Keratinocyte (primary cell): Measurements from ENCODE around the gene CFLAR. TPM values are rescaled to one million over a fixed set of nuclear protein-coding genes. Genes with fewer than 3 reads are reported as not detected.

ENCODE experiments used
- DNase-seq: peaks from one replicate; pipeline ENCODE4 v3.0.0-alpha.2; 2011; ENCODE audit warnings: low read depth, missing footprints, low spot score
- FAIRE-seq: peaks from 2 replicates; lab custom pipeline; 2011; peaks lifted over from hg19 to GRCh38; lab: Jason Lieb, UNC
- H2AFZ ChIP-seq: 2 replicates; pipeline ENCODE4 v1.6.0; 2012; ENCODE audit warnings: low read length, control low read depth, inconsistent platforms; ENCODE audit not compliant: control insufficient read depth
- H3K27ac ChIP-seq: 2 replicates; pipeline ENCODE4 v1.5.1; 2011; ENCODE audit warnings: low read length; ENCODE audit not compliant: control insufficient read depth, insufficient read depth
- H3K27me3 ChIP-seq: 3 replicates; pipeline ENCODE4 v1.6.0; 2011; ENCODE audit warnings: low read length; ENCODE audit not compliant: control insufficient read depth, insufficient read depth; ENCODE audit errors: extremely low read depth
- H3K36me3 ChIP-seq, 2 experiments: 2 replicates in 1 of 2; 3 replicates in 1 of 2; pipeline ENCODE4 v1.5.1; 2011; ENCODE audit warnings: low read length in 2 of 2, mild to moderate bottlenecking in 1 of 2; ENCODE audit not compliant: control insufficient read depth in 2 of 2, insufficient read depth in 2 of 2; ENCODE audit errors: extremely low read depth in 1 of 2
- H3K4me1 ChIP-seq: 3 replicates; pipeline ENCODE4 v1.5.1; 2011; ENCODE audit warnings: low read length; ENCODE audit not compliant: control insufficient read depth, insufficient read depth; ENCODE audit errors: extremely low read depth
- H3K4me2 ChIP-seq: 3 replicates; pipeline ENCODE4 v1.6.0; 2011; ENCODE audit warnings: low read depth, low read length; ENCODE audit not compliant: control insufficient read depth, insufficient read depth; ENCODE audit errors: extremely low read depth
- H3K4me3 ChIP-seq, 3 experiments: fragments of 200-600 bp in 1 of 3; sonication (generic) in 1 of 3; 2 replicates in 2 of 3; 3 replicates in 1 of 3; pipeline ENCODE4 v1.5.1; 2011 to 2016; ENCODE audit warnings: low read length in 3 of 3, mild to moderate bottlenecking in 3 of 3, control low read depth in 2 of 3, inconsistent platforms in 1 of 3, low read depth in 1 of 3, mixed read lengths in 1 of 3, mixed run types in 1 of 3, moderate library complexity in 1 of 3; ENCODE audit not compliant: control insufficient read depth in 2 of 3, insufficient read depth in 2 of 3; ENCODE audit errors: extremely low read depth in 1 of 3
- H3K79me2 ChIP-seq: 2 replicates; pipeline ENCODE4 v1.6.0; 2012; ENCODE audit warnings: low read length; ENCODE audit not compliant: control insufficient read depth, insufficient read depth
- H3K9ac ChIP-seq: 3 replicates; pipeline ENCODE4 v1.6.0; 2011; ENCODE audit warnings: low read length; ENCODE audit not compliant: control insufficient read depth, insufficient read depth; ENCODE audit errors: extremely low read depth
- H3K9me1 ChIP-seq: 3 replicates; pipeline ENCODE4 v1.6.0; 2011; ENCODE audit warnings: low read length; ENCODE audit not compliant: control insufficient read depth, insufficient read depth; ENCODE audit errors: extremely low read depth
- H3K9me3 ChIP-seq: 2 replicates; pipeline ENCODE4 v1.5.1; 2012; ENCODE audit warnings: low read depth, low read length; ENCODE audit not compliant: control insufficient read depth
- H4K20me1 ChIP-seq: 3 replicates; pipeline ENCODE4 v1.6.0; 2011; ENCODE audit warnings: low read length; ENCODE audit not compliant: control insufficient read depth, insufficient read depth; ENCODE audit errors: extremely low read depth
- EZH2 ChIP-seq: IDR thresholded peaks from one replicate; pipeline ENCODE4 v1.6.1; 2012; ENCODE audit warnings: inconsistent platforms, mild to moderate bottlenecking, low read length, moderate library complexity
- dilution Hi-C: fragments of 300-500 bp; cut with MboI; formaldehyde crosslinking; loops from one replicate; pipeline ENCODE4 v1.7.0; 2020; ENCODE audit warnings: low sequenced_read_pairs; ENCODE audit not compliant: extremely low pct_ligation_motif_present
- polyA plus RNA-seq, 5 experiments: library from polyadenylated mRNA; depleted of rRNA in 3 of 5; stranded (reverse) in 3 of 5; stranded (forward) in 1 of 5; unstranded in 1 of 5; fragments of >200 nt; gene quantifications; 1 replicate in 1 of 5; 2 replicates in 3 of 5; 3 replicates in 1 of 5; pipeline versions ENCODE4 v1.2.1 to v1.2.3, GENCODE V29; 2011 to 2012; ENCODE audit warnings: missing spikeins in 2 of 5, low read depth in 1 of 5, low replicate concordance in 1 of 5
- TF ChIP-seq, protein P1 (sequence below), 3 experiments: IDR thresholded peaks in 1 of 3; conservative IDR thresholded peaks in 1 of 3; optimal IDR thresholded peaks in 1 of 3; 2 replicates in 2 of 3; 3 replicates in 1 of 3; pipeline versions ENCODE3 to v1.5.1; 2011; ENCODE audit warnings: low read length in 3 of 3, mild to moderate bottlenecking in 3 of 3, moderate library complexity in 2 of 3, control low read depth in 1 of 3, inconsistent platforms in 1 of 3; ENCODE audit not compliant: insufficient read depth in 2 of 3; ENCODE audit errors: extremely low read depth in 1 of 3

The CFLAR gene
- polyA plus RNA-seq, 1 donor (not counting 4 experiments of a cell fraction or from before 2014, with no cell fraction given), result 37.3 TPM

- no peak overlapping the region for H3K4me3 ChIP-seq
- no peak overlapping the region for H3K9ac ChIP-seq
- no peaks in the 10 kb centered on the region for H3K9me1 ChIP-seq
- H3K4me2 ChIP-seq, result no peak overlapping the region
- TF ChIP-seq EZH2, result no peak
- TF ChIP-seq, protein P1, sequence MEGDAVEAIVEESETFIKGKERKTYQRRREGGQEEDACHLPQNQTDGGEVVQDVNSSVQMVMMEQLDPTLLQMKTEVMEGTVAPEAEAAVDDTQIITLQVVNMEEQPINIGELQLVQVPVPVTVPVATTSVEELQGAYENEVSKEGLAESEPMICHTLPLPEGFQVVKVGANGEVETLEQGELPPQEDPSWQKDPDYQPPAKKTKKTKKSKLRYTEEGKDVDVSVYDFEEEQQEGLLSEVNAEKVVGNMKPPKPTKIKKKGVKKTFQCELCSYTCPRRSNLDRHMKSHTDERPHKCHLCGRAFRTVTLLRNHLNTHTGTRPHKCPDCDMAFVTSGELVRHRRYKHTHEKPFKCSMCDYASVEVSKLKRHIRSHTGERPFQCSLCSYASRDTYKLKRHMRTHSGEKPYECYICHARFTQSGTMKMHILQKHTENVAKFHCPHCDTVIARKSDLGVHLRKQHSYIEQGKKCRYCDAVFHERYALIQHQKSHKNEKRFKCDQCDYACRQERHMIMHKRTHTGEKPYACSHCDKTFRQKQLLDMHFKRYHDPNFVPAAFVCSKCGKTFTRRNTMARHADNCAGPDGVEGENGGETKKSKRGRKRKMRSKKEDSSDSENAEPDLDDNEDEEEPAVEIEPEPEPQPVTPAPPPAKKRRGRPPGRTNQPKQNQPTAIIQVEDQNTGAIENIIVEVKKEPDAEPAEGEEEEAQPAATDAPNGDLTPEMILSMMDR (optimal IDR thresholded peaks at IDR 0.05 in 1 of 3, IDR thresholded peaks at IDR 0.05 in 1 of 3, conservative IDR thresholded peaks at IDR 0.05 in 1 of 3; ENCODE audit: extremely low read depth in 1 of 3, insufficient read depth in 2 of 3, low read length in 3 of 3), result no peak
- H3K27ac ChIP-seq, result no peak overlapping the region
- H3K79me2 ChIP-seq, result no peaks in the 10 kb centered on the region
- no peaks in the 10 kb centered on the region for H4K20me1 ChIP-seq
- FAIRE-seq (no peak), DNase-seq (no peak)
- dilution Hi-C loops, result no loop called here
- peaks cover under 1 to 2% of the 10 kb centered on the region in 2 experiments for H3K36me3 ChIP-seq
- no peaks in the 10 kb centered on the region for H3K27me3 ChIP-seq
- H3K9me3 ChIP-seq, result no peaks in the 10 kb centered on the region
- no peaks in the 10 kb centered on the region for H3K4me1 ChIP-seq
- H2AFZ ChIP-seq, result no peak overlapping the region
Measured at GRCh38 chr2:201205515-201205849, 89.5 kb downstream of the CFLAR start.

- Histone ChIP-seq H3K4me1 (no peaks in the 10 kb centered on the region), H4K20me1 (no peaks in the 10 kb centered on the region), H3K27ac (no peak overlapping the region), H3K4me3 (no peak overlapping the region), H3K9me1 (no peaks in the 10 kb centered on the region), H3K9me3 (no peaks in the 10 kb centered on the region), H3K9ac (no peak overlapping the region), H3K4me2 (no peak overlapping the region), H3K27me3 (no peaks in the 10 kb centered on the region), H3K36me3 (no peaks in the 10 kb centered on the region), H3K79me2 (no peaks in the 10 kb centered on the region), H2AFZ (no peak overlapping the region)
- TF ChIP-seq, protein P1 (optimal IDR thresholded peaks at IDR 0.05 in 1 of 3, IDR thresholded peaks at IDR 0.05 in 1 of 3, conservative IDR thresholded peaks at IDR 0.05 in 1 of 3; ENCODE audit: extremely low read depth in 1 of 3, insufficient read depth in 2 of 3, low read length in 3 of 3), result no peak
- TF ChIP-seq EZH2, result no peak
- dilution Hi-C loops, result no loop called here
- DNase-seq (no peak), FAIRE-seq (no peak)
Measured at GRCh38 chr2:201208563-201209252, 92.7 kb downstream of the CFLAR start.
